Ascending aorta (tissue), 2 donors: ENCODE measurements around the gene TSPAN5. TPM values are rescaled to one million over a fixed set of nuclear protein-coding genes. Genes with fewer than 3 reads are reported as not detected.

Source experiments
- DNase-seq, 2 donors: peaks; one replicate each; pipeline ENCODE4 v3.0.0-alpha.2; 2019; ENCODE audit warnings: low spot score in 2 of 2
- H3K27ac ChIP-seq, 2 donors: fragments of 200-600 bp; sonication (generic); one replicate each; pipeline ENCODE4 v1.5.1; 2016 to 2017; ENCODE audit warnings: mild to moderate bottlenecking in 1 of 2
- H3K27me3 ChIP-seq: fragments of 200-600 bp; sonication (generic); one replicate; pipeline ENCODE4 v1.5.1; 2017
- H3K36me3 ChIP-seq, 2 donors: fragments of 200-600 bp; sonication (generic); one replicate each; pipeline ENCODE4 v1.5.1; 2016
- H3K4me1 ChIP-seq, 2 donors: fragments of 200-600 bp; sonication (generic); one replicate each; pipeline ENCODE4 v1.5.1; 2016 to 2017; ENCODE audit warnings: mild to moderate bottlenecking in 1 of 2
- H3K4me3 ChIP-seq, 2 donors: fragments of 200-600 bp; sonication (generic); one replicate each; pipeline ENCODE4 v1.5.1; 2016 to 2017; ENCODE audit warnings: mild to moderate bottlenecking in 1 of 2
- H3K9me3 ChIP-seq, 2 donors: fragments of 200-600 bp; sonication (generic); one replicate each; pipeline ENCODE4 v1.5.1; 2016
- CTCF ChIP-seq, 3 experiments: fragments of 200-600 bp in 2 of 3; fragments of 450-650 bp in 1 of 3; sonication (generic) in 2 of 3; IDR thresholded peaks; one replicate each; pipeline ENCODE4 v1.5.1; 2016 to 2019; ENCODE audit warnings: antibody characterized with exemption in 3 of 3, mild to moderate bottlenecking in 1 of 3, moderate library complexity in 1 of 3
- intact Hi-C: fragments of 100-400 bp; cut with DNase I; formaldehyde crosslinking; loops from one replicate; pipeline ENCODE4 v1.15.1; 2023
- total RNA-seq: library from RNA; depleted of rRNA; stranded (reverse); fragments of >200 nt; gene quantifications from one replicate; pipeline ENCODE4 v1.1.0, GENCODE V29; 2016

TSPAN5 gene
- total RNA-seq, 1 donor from 2014 or later = 5.2 TPM

GRCh38 chr4:98574816-98575215 is 83.6 kb downstream of the TSPAN5 start:
- H3K27ac ChIP-seq = no peak overlapping the region

GRCh38 chr4:98573791-98574190 is 84.6 kb downstream of the TSPAN5 start:
- intact Hi-C loops = no loop called here
- Histone ChIP-seq H3K9me3 (no peaks in the 10 kb centered on the region), H3K27ac (no peak overlapping the region), H3K4me1 (no peaks in the 10 kb centered on the region), H3K4me3 (no peak overlapping the region), H3K36me3 (no peaks in the 10 kb centered on the region), H3K27me3 (no peaks in the 10 kb centered on the region)
- no peak for TF ChIP-seq CTCF (IDR thresholded peaks at IDR 0.05)
- DNase-seq = no peak

More at GRCh38 chr4:98574816-98575215, 83.6 kb downstream of the TSPAN5 start:
- no peak for TF ChIP-seq CTCF (IDR thresholded peaks at IDR 0.05)
- no peaks in the 10 kb centered on the region for H3K9me3 ChIP-seq
- no peaks in the 10 kb centered on the region for H3K4me1 ChIP-seq
- H3K36me3 ChIP-seq = no peaks in the 10 kb centered on the region
- intact Hi-C loops = no loop called here
- no peak overlapping the region for H3K4me3 ChIP-seq
- DNase-seq = no peak
- no peaks in the 10 kb centered on the region for H3K27me3 ChIP-seq

- Histone ChIP-seq H3K27me3 (no peaks in the 10 kb centered on the region), H3K27ac (no peak overlapping the region), H3K9me3 (no peaks in the 10 kb centered on the region), H3K4me1 (no peaks in the 10 kb centered on the region), H3K36me3 (no peaks in the 10 kb centered on the region), H3K4me3 (no peak overlapping the region)
- no peak for TF ChIP-seq CTCF (IDR thresholded peaks at IDR 0.05)
- intact Hi-C loops = no loop called here
- DNase-seq = no peak
These were observed 85.7 kb downstream of the TSPAN5 start for GRCh38 chr4:98572697-98573096.

GRCh38 chr4:98571161-98571786 is 87.1 kb downstream of the TSPAN5 start:
- Histone ChIP-seq H3K9me3 (no peaks in the 10 kb centered on the region), H3K36me3 (no peaks in the 10 kb centered on the region), H3K27me3 (no peaks in the 10 kb centered on the region), H3K4me1 (peaks cover 0 to 2% of the 10 kb centered on the region in 2 donors), H3K27ac (no peak overlapping the region), H3K4me3 (no peak overlapping the region)
- intact Hi-C loops = no loop called here
- no peak for TF ChIP-seq CTCF (IDR thresholded peaks at IDR 0.05)
- no peak for DNase-seq

- Histone ChIP-seq H3K27ac (no peak overlapping the region), H3K4me3 (no peak overlapping the region), H3K36me3 (no peaks in the 10 kb centered on the region), H3K9me3 (no peaks in the 10 kb centered on the region), H3K27me3 (no peaks in the 10 kb centered on the region), H3K4me1 (peaks cover 0 to 8% of the 10 kb centered on the region in 2 donors)
- intact Hi-C loops = no loop called here
- no peak for DNase-seq
- no peak for TF ChIP-seq CTCF (IDR thresholded peaks at IDR 0.05)
These were observed 88.1 kb downstream of the TSPAN5 start for GRCh38 chr4:98570151-98570797.
